Right cardiac atrium (tissue), 5 donors: ENCODE measurements around the gene RBFA. TPM values are rescaled to one million over a fixed set of nuclear protein-coding genes. Genes with fewer than 3 reads are reported as not detected.

Experiments
- ATAC-seq, 2 donors: fragments of 200-7000 bp; cut with Tn5 transposase; one replicate each; pipeline versions ENCODE4 v1.8.0 to v1.9.1; 2020; ENCODE audit warnings: moderate library complexity in 2 of 2, mild to moderate bottlenecking in 1 of 2
- DNase-seq, 3 donors: peaks; one replicate each; pipeline ENCODE4 v3.0.0-alpha.2; 2020
- H3K27ac ChIP-seq: one replicate; pipeline ENCODE4 v1.5.1; 2013; ENCODE audit warnings: mild to moderate bottlenecking, low read length, control low read depth, moderate library complexity
- H3K27me3 ChIP-seq: one replicate; pipeline ENCODE4 v1.6.1; 2013; ENCODE audit not compliant: control insufficient read depth, insufficient read depth
- H3K4me1 ChIP-seq: one replicate; pipeline ENCODE4 v1.6.1; 2013; ENCODE audit warnings: low read length; ENCODE audit not compliant: control insufficient read depth, insufficient read depth
- H3K4me3 ChIP-seq: one replicate; pipeline ENCODE4 v1.5.1; 2013; ENCODE audit warnings: low read length, control low read depth
- H3K9me3 ChIP-seq: one replicate; pipeline ENCODE4 v1.6.1; 2013; ENCODE audit warnings: low read length; ENCODE audit not compliant: control insufficient read depth
- WGBS: extraction: QIAGEN DNeasy Blood & Tissue Kit; methylation state at CpG from one replicate; pipeline ENCODE4 v1.1.7; 2013; 5-methylcytosine and 5-hydroxymethylcytosine counted together
- intact Hi-C, 4 donors: fragments of 100-400 bp; cut with DNase I; formaldehyde crosslinking; loops; one replicate each; pipeline versions ENCODE4 v1.11.0 to v1.14.0; 2022 to 2023
- polyA plus RNA-seq: library from polyadenylated mRNA; stranded (reverse); fragments of 200-250 nt; gene quantifications from one replicate; pipeline ENCODE4 v1.2.3, GENCODE V29; 2013
- total RNA-seq, 4 donors: library from RNA; stranded (reverse); fragmentation: NEBNext Ultra II Directional; extraction: Animal tissue kit (Norgen Biotek cat#: 25700); gene quantifications; one replicate each; pipeline ENCODE4 v1.2.1, GENCODE V29; 2021
- donor health status: healthy with polysubstance abuse.
- donor health status: DM: no; HTN: yes; CAD: no.
- donor health status: DM: no; HTN: no; CAD: no.
- donor health status: DM: no; HTN: yes; CAD: no; lungs with severe emphysema.
- donor health status: DM: yes; HTN: yes; CAD: no.

Gene RBFA
- total and polyA plus RNA-seq, 5 donors: 10.3 to 15.2 (median 13.4) TPM

- Histone ChIP-seq H3K4me3 (no peak overlapping the region), H3K27me3 (no peaks in the 10 kb centered on the region), H3K4me1 (no peaks in the 10 kb centered on the region), H3K27ac (no peak overlapping the region), H3K9me3 (no peaks in the 10 kb centered on the region)
- ATAC-seq (no peak), DNase-seq (no peak)
- intact Hi-C loops: no loop called here
- 92% methylated on average over 16 of the region's 16 CpGs for whole genome bisulfite sequencing
These were observed 12.2 kb downstream of the RBFA start for GRCh38 chr18:80046431-80046830.

GRCh38 chr18:80046961-80047541, 12.8 kb downstream of the RBFA start:
- H3K4me1 ChIP-seq: no peaks in the 10 kb centered on the region
- WGBS: 74% methylated on average over 10 of the region's 10 CpGs
- H3K27me3 ChIP-seq: no peaks in the 10 kb centered on the region
- intact Hi-C loops: no loop called here
- ATAC-seq: no peak
- no peak overlapping the region for H3K27ac ChIP-seq
- H3K4me3 ChIP-seq: no peak overlapping the region
- H3K9me3 ChIP-seq: no peaks in the 10 kb centered on the region
- no peak for DNase-seq

GRCh38 chr18:80050797-80051196, 16.6 kb downstream of the RBFA start:
- ATAC-seq: no peak
- H3K4me1 ChIP-seq: no peaks in the 10 kb centered on the region
- no peak for DNase-seq
- H3K27ac ChIP-seq: no peak overlapping the region
- H3K4me3 ChIP-seq: no peak overlapping the region
- WGBS: 98% methylated on average over 6 of the region's 6 CpGs
- H3K27me3 ChIP-seq: no peaks in the 10 kb centered on the region
- H3K9me3 ChIP-seq: no peaks in the 10 kb centered on the region
- intact Hi-C loops: no loop called here

- 95% methylated on average over 2 of the region's 2 CpGs for WGBS
- Histone ChIP-seq H3K27ac (no peak overlapping the region), H3K4me3 (no peak overlapping the region), H3K9me3 (no peaks in the 10 kb centered on the region), H3K27me3 (no peaks in the 10 kb centered on the region), H3K4me1 (no peaks in the 10 kb centered on the region)
- DNase-seq (no peak), ATAC-seq (no peak)
- intact Hi-C loops: no loop called here
These were observed 21.9 kb downstream of the RBFA start for GRCh38 chr18:80056095-80056494.

GRCh38 chr18:80059945-80060344, 25.7 kb downstream of the RBFA start:
- H3K27me3 ChIP-seq: no peaks in the 10 kb centered on the region
- intact Hi-C loops: no loop called here
- H3K9me3 ChIP-seq: no peaks in the 10 kb centered on the region

GRCh38 chr18:80065705-80066104, 31.5 kb downstream of the RBFA start:
- intact Hi-C loops: no loop called here
- H3K27me3 ChIP-seq: no peaks in the 10 kb centered on the region
- no peaks in the 10 kb centered on the region for H3K9me3 ChIP-seq
- H3K4me3 ChIP-seq: no peak overlapping the region
- H3K4me1 ChIP-seq: no peaks in the 10 kb centered on the region
- H3K27ac ChIP-seq: no peak overlapping the region
- ATAC-seq: no peak
- DNase-seq: no peak
- 81% methylated on average over 9 of the region's 9 CpGs for WGBS

More at GRCh38 chr18:80059945-80060344, 25.7 kb downstream of the RBFA start:
- Histone ChIP-seq H3K27ac (no peak overlapping the region), H3K4me3 (no peak overlapping the region), H3K4me1 (no peaks in the 10 kb centered on the region)
- WGBS: 85% methylated on average over 6 of the region's 6 CpGs
- ATAC-seq: no peak
- DNase-seq: no peak

GRCh38 chr18:80067321-80067720, 33.1 kb downstream of the RBFA start:
- intact Hi-C loops: no loop called here
- H3K27me3 ChIP-seq: no peaks in the 10 kb centered on the region
- ATAC-seq (peak in 1 of 2 donors; percentile 16), DNase-seq (no peak)
- H3K27ac ChIP-seq: no peak overlapping the region
- no peak overlapping the region for H3K4me3 ChIP-seq
- 85% methylated on average over 8 of the region's 8 CpGs for WGBS
- no peaks in the 10 kb centered on the region for H3K4me1 ChIP-seq
- H3K9me3 ChIP-seq: no peaks in the 10 kb centered on the region

- H3K27me3 ChIP-seq: no peaks in the 10 kb centered on the region
- no peak for ATAC-seq
These were observed 33.7 kb downstream of the RBFA start for GRCh38 chr18:80067897-80068296.

GRCh38 chr18:80068571-80069272, 34.5 kb downstream of the RBFA start:
- ATAC-seq: no peak
- intact Hi-C loops: no loop called here
- Histone ChIP-seq H3K27ac (no peak overlapping the region), H3K4me1 (no peaks in the 10 kb centered on the region), H3K27me3 (no peaks in the 10 kb centered on the region), H3K9me3 (no peaks in the 10 kb centered on the region), H3K4me3 (no peak overlapping the region)
- 83% methylated on average over 10 of the region's 10 CpGs for WGBS
- DNase-seq: no peak

More at GRCh38 chr18:80067897-80068296, 33.7 kb downstream of the RBFA start:
- H3K4me3 ChIP-seq: no peak overlapping the region
- WGBS: 95% methylated on average over 10 of the region's 10 CpGs
- H3K27ac ChIP-seq: no peak overlapping the region
- H3K4me1 ChIP-seq: no peaks in the 10 kb centered on the region
- intact Hi-C loops: no loop called here
- no peaks in the 10 kb centered on the region for H3K9me3 ChIP-seq
- DNase-seq: no peak

- ATAC-seq: no peak
- Histone ChIP-seq H3K27me3 (no peaks in the 10 kb centered on the region), H3K27ac (no peak overlapping the region), H3K4me3 (no peak overlapping the region), H3K9me3 (no peaks in the 10 kb centered on the region), H3K4me1 (no peaks in the 10 kb centered on the region)
- DNase-seq: no peak
- 91% methylated on average over 4 of the region's 4 CpGs for WGBS
- intact Hi-C loops: no loop called here
These were observed 36.6 kb downstream of the RBFA start for GRCh38 chr18:80070825-80071224.

- Histone ChIP-seq H3K27me3 (no peaks in the 10 kb centered on the region), H3K4me3 (no peak overlapping the region), H3K27ac (no peak overlapping the region), H3K9me3 (no peaks in the 10 kb centered on the region), H3K4me1 (no peaks in the 10 kb centered on the region)
- DNase-seq: no peak
- intact Hi-C loops: no loop called here
- WGBS: 96% methylated on average over 5 of the region's 5 CpGs
- no peak for ATAC-seq
These were observed 39.9 kb downstream of the RBFA start for GRCh38 chr18:80074183-80074582.
